CD4-positive, alpha-beta T cell (primary cell): ENCODE results near the gene KIAA0232. TPM values are rescaled to one million over a fixed set of nuclear protein-coding genes. Genes with fewer than 3 reads are reported as not detected.

Source experiments
- ATAC-seq: fragments of 200-7000 bp; cut with Tn5 transposase; one replicate; pipeline ENCODE4 v1.10.0; 2022; ENCODE audit warnings: mild to moderate bottlenecking; ENCODE audit not compliant: poor library complexity
- CTCF ChIA-PET: fragments of 350-600 bp; sonication (Branson Sonifier 250); formaldehyde crosslinking; loops from one replicate; lab custom pipeline; 2021; ENCODE audit warnings: antibody characterized with exemption, inconsistent platforms; lab: Charles Lee
- POLR2A ChIA-PET: fragments of 350-600 bp; sonication (Branson Sonifier 250); formaldehyde crosslinking; loops from one replicate; lab custom pipeline; 2021; ENCODE audit warnings: antibody characterized with exemption, inconsistent platforms; lab: Charles Lee
- DNase-seq, 14 experiments: peaks; one replicate each; pipeline ENCODE4 v3.0.0-alpha.2; 2013 to 2020; ENCODE audit warnings: mixed read lengths in 2 of 14
- H3K27ac ChIP-seq, 2 donors: one replicate each; pipeline versions ENCODE4 v1.5.1 to v1.7.0; 2013; ENCODE audit warnings: low read length in 2 of 2, low read depth in 1 of 2, mild to moderate bottlenecking in 1 of 2
- H3K27me3 ChIP-seq, 2 experiments: 1 replicate in 1 of 2; 2 replicates in 1 of 2; pipeline versions ENCODE4 v1.6.1 to v1.7.0; 2013; ENCODE audit warnings: low read length in 2 of 2, control low read depth in 1 of 2, mild to moderate bottlenecking in 1 of 2, moderate library complexity in 1 of 2; ENCODE audit not compliant: insufficient read depth in 2 of 2, control insufficient read depth in 1 of 2
- H3K36me3 ChIP-seq: one replicate; pipeline ENCODE4 v1.6.1; 2013; ENCODE audit warnings: low read length, control low read depth; ENCODE audit not compliant: insufficient read depth
- H3K4me1 ChIP-seq: one replicate; pipeline ENCODE4 v1.6.1; 2013; ENCODE audit warnings: low read length, control low read depth; ENCODE audit not compliant: insufficient read depth
- H3K4me3 ChIP-seq: one replicate; pipeline ENCODE4 v1.5.1; 2013; ENCODE audit warnings: mild to moderate bottlenecking, low read length, moderate library complexity
- H3K9me3 ChIP-seq, 2 experiments: 1 replicate in 1 of 2; 2 replicates in 1 of 2; pipeline versions ENCODE4 v1.6.1 to v1.7.0; 2013; ENCODE audit warnings: low read length in 2 of 2, mild to moderate bottlenecking in 2 of 2, control low read depth in 1 of 2, moderate library complexity in 1 of 2; ENCODE audit not compliant: control insufficient read depth in 1 of 2, insufficient read depth in 1 of 2
- H3K27ac Mint-ChIP-seq: one replicate; pipeline ENCODE4 v1.8.0; 2020; ENCODE audit warnings: mixed read lengths
- H3K27me3 Mint-ChIP-seq: one replicate; pipeline ENCODE4 v1.8.0; 2021; ENCODE audit warnings: mixed read lengths
- H3K36me3 Mint-ChIP-seq: one replicate; pipeline ENCODE4 v1.8.0; 2021; ENCODE audit warnings: low read depth, mixed read lengths
- H3K4me1 Mint-ChIP-seq: one replicate; pipeline ENCODE4 v1.8.0; 2021; ENCODE audit warnings: low read depth, mixed read lengths
- H3K4me3 Mint-ChIP-seq: one replicate; pipeline ENCODE4 v1.8.0; 2020; ENCODE audit warnings: mild to moderate bottlenecking, mixed read lengths
- H3K9me3 Mint-ChIP-seq: one replicate; pipeline ENCODE4 v1.8.0; 2020; ENCODE audit warnings: mixed read lengths
- intact Hi-C, 2 experiments: fragments of 100-400 bp; cut with DNase I in 1 of 2; cut with micrococcal nuclease in 1 of 2; formaldehyde crosslinking; loops; one replicate each; pipeline versions ENCODE4 v1.15.1 to v1.9.0; 2023 to 2025; cut with DNase I, micrococcal nuclease
- total RNA-seq, 174 experiments: library from RNA in 2 of 174; stranded (reverse) in 2 of 174; gene quantifications; one replicate each; pipeline ENCODE4 v1.2.3 and lab custom pipeline; 2021 to 2026
- TF ChIP-seq, protein P1 (sequence below): fragments of 200-600 bp; IDR thresholded peaks from one replicate; pipeline ENCODE4 v1.8.0; 2022; ENCODE audit warnings: antibody characterized with exemption, mild to moderate bottlenecking

The KIAA0232 gene
- total RNA-seq, 2 experiments from 2014 or later: 15.3 to 17.8 TPM

DNA sequence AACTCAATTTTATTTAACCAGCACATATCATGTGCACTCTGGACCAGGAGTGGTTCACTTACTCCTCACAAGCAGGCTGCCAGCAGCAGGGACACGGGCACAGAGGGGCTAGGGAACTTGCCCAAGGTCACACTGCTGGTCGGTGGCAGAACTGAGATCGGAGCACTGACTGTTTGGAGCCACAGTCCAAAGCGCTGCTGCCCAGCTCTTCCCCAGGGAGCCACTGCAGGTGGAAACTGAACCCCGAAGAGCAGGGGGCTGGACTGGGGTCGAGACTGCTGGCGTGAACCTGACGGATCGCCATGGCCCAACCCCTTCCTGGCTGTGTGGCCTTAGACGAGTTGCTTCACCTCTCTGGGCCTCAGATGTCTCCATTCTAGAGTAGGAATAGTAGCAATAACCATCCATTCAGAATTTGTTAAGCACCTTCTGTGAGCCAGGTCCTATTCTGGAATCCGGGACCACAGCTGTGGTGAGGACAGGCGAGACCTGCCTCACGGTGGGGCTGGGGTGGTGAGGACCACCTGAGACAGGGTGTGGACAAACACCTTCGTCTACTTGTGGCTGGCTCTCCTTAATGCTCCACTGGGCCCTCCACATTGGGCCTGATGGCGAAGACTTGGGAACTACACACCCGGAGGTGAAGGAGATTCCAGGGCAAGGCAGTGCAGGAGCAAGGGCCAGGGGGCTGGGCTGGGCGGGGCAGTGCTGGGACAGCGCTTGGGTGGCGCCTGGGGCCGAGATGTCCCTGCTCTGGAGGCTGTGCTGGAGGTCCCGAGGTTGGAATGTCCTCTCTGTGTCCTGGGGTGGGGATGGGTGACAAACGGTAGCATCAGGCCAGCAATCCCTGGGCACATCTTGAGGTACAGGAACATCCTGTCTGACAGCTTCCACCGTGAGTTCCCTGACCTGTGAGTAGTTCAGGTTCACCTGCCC lies 32.0 kb upstream of the KIAA0232 start:
- Histone ChIP-seq H3K9me3 (no peaks in the 10 kb centered on the region), H3K27ac (no peak overlapping the region), H3K4me3 (no peak overlapping the region), H3K4me1 (peaks cover 6% of the 10 kb centered on the region), H3K27me3 (no peaks in the 10 kb centered on the region), H3K36me3 (no peaks in the 10 kb centered on the region)
- intact Hi-C loops: no loop called here
- no peaks in the 10 kb centered on the region for H3K36me3 Mint-ChIP-seq
- ATAC-seq (no peak), DNase-seq (no peak)
- no peak overlapping the region for H3K27ac Mint-ChIP-seq
- no peaks in the 10 kb centered on the region for H3K27me3 Mint-ChIP-seq
- peaks cover 10% of the 10 kb centered on the region for H3K4me1 Mint-ChIP-seq
- ChIA-PET CTCF (no interaction called here), POLR2A (interaction anchor here (1.2 to 2.3 kb wide), 2 partner anchors 34 to 76 kb away, joined by 3 to 8 read pairs; no protein-coding TSS in a partner anchor)
- H3K9me3 Mint-ChIP-seq: no peaks in the 10 kb centered on the region
- H3K4me3 Mint-ChIP-seq: no peak overlapping the region
- TF ChIP-seq, protein P1, sequence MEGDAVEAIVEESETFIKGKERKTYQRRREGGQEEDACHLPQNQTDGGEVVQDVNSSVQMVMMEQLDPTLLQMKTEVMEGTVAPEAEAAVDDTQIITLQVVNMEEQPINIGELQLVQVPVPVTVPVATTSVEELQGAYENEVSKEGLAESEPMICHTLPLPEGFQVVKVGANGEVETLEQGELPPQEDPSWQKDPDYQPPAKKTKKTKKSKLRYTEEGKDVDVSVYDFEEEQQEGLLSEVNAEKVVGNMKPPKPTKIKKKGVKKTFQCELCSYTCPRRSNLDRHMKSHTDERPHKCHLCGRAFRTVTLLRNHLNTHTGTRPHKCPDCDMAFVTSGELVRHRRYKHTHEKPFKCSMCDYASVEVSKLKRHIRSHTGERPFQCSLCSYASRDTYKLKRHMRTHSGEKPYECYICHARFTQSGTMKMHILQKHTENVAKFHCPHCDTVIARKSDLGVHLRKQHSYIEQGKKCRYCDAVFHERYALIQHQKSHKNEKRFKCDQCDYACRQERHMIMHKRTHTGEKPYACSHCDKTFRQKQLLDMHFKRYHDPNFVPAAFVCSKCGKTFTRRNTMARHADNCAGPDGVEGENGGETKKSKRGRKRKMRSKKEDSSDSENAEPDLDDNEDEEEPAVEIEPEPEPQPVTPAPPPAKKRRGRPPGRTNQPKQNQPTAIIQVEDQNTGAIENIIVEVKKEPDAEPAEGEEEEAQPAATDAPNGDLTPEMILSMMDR: no peak

GRCh38 chr4:6751611-6752485 lies 30.7 kb upstream of the KIAA0232 start:
- intact Hi-C loops: no loop called here
- TF ChIP-seq, protein P1: no peak
- ChIA-PET POLR2A (interaction anchor here (1.2 to 2.3 kb wide), 2 partner anchors 35 to 77 kb away, joined by 3 to 8 read pairs; no protein-coding TSS in a partner anchor), CTCF (no interaction called here)
- Histone ChIP-seq H3K9me3 (no peaks in the 10 kb centered on the region), H3K27ac (no peak overlapping the region), H3K4me1 (peaks cover 6% of the 10 kb centered on the region), H3K4me3 (peak overlapping the region; percentile 17), H3K27me3 (no peaks in the 10 kb centered on the region), H3K36me3 (no peaks in the 10 kb centered on the region)
- Mint-ChIP-seq H3K4me1 (peaks cover 10% of the 10 kb centered on the region), H3K27me3 (no peaks in the 10 kb centered on the region), H3K9me3 (no peaks in the 10 kb centered on the region), H3K4me3 (peak overlapping the region; percentile 68), H3K27ac (no peak overlapping the region), H3K36me3 (no peaks in the 10 kb centered on the region)
- no peak for ATAC-seq
- DNase-seq: peak in 1 of 14 experiments; percentile 15

GRCh38 chr4:6752486-6752829 lies 30.1 kb upstream of the KIAA0232 start:
- Histone ChIP-seq H3K27me3 (no peaks in the 10 kb centered on the region), H3K36me3 (no peaks in the 10 kb centered on the region), H3K4me1 (peaks cover 6% of the 10 kb centered on the region), H3K27ac (no peak overlapping the region), H3K9me3 (no peaks in the 10 kb centered on the region), H3K4me3 (no peak overlapping the region)
- Mint-ChIP-seq H3K4me3 (no peak overlapping the region), H3K27ac (no peak overlapping the region), H3K27me3 (no peaks in the 10 kb centered on the region), H3K36me3 (no peaks in the 10 kb centered on the region), H3K9me3 (no peaks in the 10 kb centered on the region), H3K4me1 (peaks cover 10% of the 10 kb centered on the region)
- TF ChIP-seq, protein P1: no peak
- ChIA-PET CTCF (no interaction called here), POLR2A (interaction anchor here (2.3 kb wide), 1 partner anchor 78 kb away, joined by 8 read pairs; no protein-coding TSS in a partner anchor)
- DNase-seq: no peak
- ATAC-seq: no peak
- intact Hi-C loops: no loop called here
